ENCODE measurements around the gene ZMIZ1. TPM values are rescaled to one million over a fixed set of nuclear protein-coding genes. Genes with fewer than 3 reads are reported as not detected.

The ZMIZ1 gene
- total and polyA plus RNA-seq, 2 experiments from 2014 or later, result 9.2 to 30.9 TPM

DNA sequence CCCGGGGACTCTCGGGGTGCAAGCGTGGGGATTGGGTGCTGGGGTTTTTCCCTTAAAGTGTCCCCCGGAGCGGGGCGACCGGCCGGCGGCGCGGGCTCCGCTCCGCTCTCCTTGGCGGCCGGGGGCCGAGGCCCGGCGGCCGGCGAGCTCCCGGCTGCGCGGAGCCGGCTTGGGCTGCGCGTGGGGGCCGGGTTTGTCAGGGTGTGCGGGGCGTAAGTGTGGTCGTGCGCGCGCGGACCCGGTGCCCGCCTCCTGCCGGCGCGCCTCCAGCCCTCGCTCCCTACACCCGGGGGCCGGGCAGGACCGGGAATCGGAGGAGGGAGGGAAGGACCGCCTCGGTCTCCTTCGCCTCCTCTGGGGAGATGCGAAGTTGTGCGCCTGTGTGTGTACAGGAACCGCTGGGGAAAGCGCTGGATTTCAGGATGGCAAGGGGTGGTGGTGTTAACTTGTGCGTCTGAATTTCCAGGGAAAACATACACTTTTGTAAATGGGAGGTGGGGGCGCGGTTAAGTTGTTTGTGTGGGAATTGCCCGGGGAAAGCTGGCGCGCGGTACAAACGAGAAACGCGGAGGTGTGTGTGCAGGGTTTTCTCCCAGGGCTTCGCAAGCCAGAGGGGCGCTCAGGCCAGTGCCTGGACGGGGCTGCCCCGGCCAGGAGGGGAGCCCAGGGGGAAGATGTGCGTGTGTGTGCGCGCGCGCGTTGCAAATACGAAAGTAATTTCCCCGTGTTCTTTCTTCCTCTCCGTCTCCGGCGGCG, 737 bp downstream of the ZMIZ1 start:
- no peaks in the 10 kb centered on the region for H3K9me2 ChIP-seq (ENCODE audit: insufficient read depth)
- no peak overlapping the region for H2AFZ ChIP-seq
- H3K27ac Mint-ChIP-seq, result peak overlapping the region; percentile 74; the same call in 1 of the 2 replicates
- H3K27ac ChIP-seq (ENCODE audit: low read depth), result no peak overlapping the region
- peaks cover 20% of the 10 kb centered on the region for H3K27me3 ChIP-seq (ENCODE audit: insufficient read depth)
- H3K4me3 ChIP-seq, result peak overlapping the region; percentile 90
- H3K9me3 Mint-ChIP-seq, result no peaks in the 10 kb centered on the region
- H3K27me3 Mint-ChIP-seq (ENCODE audit: insufficient read depth, low read depth, poor library complexity), result peaks cover 30% of the 10 kb centered on the region
- TF ChIP-seq, protein P1, sequence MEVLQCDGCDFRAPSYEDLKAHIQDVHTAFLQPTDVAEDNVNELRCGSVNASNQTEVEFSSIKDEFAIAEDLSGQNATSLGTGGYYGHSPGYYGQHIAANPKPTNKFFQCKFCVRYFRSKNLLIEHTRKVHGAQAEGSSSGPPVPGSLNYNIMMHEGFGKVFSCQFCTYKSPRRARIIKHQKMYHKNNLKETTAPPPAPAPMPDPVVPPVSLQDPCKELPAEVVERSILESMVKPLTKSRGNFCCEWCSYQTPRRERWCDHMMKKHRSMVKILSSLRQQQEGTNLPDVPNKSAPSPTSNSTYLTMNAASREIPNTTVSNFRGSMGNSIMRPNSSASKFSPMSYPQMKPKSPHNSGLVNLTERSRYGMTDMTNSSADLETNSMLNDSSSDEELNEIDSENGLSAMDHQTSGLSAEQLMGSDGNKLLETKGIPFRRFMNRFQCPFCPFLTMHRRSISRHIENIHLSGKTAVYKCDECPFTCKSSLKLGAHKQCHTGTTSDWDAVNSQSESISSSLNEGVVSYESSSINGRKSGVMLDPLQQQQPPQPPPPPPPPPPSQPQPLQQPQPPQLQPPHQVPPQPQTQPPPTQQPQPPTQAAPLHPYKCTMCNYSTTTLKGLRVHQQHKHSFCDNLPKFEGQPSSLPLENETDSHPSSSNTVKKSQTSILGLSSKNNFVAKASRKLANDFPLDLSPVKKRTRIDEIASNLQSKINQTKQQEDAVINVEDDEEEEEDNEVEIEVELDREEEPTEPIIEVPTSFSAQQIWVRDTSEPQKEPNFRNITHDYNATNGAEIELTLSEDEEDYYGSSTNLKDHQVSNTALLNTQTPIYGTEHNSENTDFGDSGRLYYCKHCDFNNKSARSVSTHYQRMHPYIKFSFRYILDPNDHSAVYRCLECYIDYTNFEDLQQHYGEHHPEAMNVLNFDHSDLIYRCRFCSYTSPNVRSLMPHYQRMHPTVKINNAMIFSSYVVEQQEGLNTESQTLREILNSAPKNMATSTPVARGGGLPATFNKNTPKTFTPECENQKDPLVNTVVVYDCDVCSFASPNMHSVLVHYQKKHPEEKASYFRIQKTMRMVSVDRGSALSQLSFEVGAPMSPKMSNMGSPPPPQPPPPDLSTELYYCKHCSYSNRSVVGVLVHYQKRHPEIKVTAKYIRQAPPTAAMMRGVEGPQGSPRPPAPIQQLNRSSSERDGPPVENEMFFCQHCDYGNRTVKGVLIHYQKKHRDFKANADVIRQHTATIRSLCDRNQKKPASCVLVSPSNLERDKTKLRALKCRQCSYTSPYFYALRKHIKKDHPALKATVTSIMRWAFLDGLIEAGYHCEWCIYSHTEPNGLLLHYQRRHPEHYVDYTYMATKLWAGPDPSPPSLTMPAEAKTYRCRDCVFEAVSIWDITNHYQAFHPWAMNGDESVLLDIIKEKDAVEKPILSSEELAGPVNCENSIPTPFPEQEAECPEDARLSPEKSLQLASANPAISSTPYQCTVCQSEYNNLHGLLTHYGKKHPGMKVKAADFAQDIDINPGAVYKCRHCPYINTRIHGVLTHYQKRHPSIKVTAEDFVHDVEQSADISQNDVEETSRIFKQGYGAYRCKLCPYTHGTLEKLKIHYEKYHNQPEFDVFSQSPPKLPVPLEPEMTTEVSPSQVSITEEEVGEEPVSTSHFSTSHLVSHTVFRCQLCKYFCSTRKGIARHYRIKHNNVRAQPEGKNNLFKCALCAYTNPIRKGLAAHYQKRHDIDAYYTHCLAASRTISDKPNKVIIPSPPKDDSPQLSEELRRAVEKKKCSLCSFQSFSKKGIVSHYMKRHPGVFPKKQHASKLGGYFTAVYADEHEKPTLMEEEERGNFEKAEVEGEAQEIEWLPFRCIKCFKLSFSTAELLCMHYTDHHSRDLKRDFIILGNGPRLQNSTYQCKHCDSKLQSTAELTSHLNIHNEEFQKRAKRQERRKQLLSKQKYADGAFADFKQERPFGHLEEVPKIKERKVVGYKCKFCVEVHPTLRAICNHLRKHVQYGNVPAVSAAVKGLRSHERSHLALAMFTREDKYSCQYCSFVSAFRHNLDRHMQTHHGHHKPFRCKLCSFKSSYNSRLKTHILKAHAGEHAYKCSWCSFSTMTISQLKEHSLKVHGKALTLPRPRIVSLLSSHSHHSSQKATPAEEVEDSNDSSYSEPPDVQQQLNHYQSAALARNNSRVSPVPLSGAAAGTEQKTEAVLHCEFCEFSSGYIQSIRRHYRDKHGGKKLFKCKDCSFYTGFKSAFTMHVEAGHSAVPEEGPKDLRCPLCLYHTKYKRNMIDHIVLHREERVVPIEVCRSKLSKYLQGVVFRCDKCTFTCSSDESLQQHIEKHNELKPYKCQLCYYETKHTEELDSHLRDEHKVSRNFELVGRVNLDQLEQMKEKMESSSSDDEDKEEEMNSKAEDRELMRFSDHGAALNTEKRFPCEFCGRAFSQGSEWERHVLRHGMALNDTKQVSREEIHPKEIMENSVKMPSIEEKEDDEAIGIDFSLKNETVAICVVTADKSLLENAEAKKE (CRISPR knock-in tag; IDR thresholded peaks at IDR 0.05), result no peak
- TF ChIP-seq NANOG (IDR thresholded peaks at IDR 0.05; ENCODE audit: borderline replicate concordance) (no peak), STAT1 (IDR thresholded peaks at IDR 0.05; ENCODE audit: unreplicated experiment) (no peak), CREB1 (CRISPR knock-in tag; IDR thresholded peaks at IDR 0.05; ENCODE audit: low read depth) (no peak), EZH2 (IDR thresholded peaks at IDR 0.05; ENCODE audit: low read depth, unreplicated experiment) (no peak), POLR2AphosphoS5 (IDR thresholded peaks at IDR 0.05; ENCODE audit: low read depth) (no peak), EZH2phosphoT487 (IDR thresholded peaks at IDR 0.05; ENCODE audit: unreplicated experiment) (no peak), JUNB (IDR thresholded peaks at IDR 0.05; ENCODE audit: unreplicated experiment) (no peak), ZNF331 (CRISPR knock-in tag; IDR thresholded peaks at IDR 0.05; ENCODE audit: low read depth) (no peak)
- TF ChIP-seq, protein P2, sequence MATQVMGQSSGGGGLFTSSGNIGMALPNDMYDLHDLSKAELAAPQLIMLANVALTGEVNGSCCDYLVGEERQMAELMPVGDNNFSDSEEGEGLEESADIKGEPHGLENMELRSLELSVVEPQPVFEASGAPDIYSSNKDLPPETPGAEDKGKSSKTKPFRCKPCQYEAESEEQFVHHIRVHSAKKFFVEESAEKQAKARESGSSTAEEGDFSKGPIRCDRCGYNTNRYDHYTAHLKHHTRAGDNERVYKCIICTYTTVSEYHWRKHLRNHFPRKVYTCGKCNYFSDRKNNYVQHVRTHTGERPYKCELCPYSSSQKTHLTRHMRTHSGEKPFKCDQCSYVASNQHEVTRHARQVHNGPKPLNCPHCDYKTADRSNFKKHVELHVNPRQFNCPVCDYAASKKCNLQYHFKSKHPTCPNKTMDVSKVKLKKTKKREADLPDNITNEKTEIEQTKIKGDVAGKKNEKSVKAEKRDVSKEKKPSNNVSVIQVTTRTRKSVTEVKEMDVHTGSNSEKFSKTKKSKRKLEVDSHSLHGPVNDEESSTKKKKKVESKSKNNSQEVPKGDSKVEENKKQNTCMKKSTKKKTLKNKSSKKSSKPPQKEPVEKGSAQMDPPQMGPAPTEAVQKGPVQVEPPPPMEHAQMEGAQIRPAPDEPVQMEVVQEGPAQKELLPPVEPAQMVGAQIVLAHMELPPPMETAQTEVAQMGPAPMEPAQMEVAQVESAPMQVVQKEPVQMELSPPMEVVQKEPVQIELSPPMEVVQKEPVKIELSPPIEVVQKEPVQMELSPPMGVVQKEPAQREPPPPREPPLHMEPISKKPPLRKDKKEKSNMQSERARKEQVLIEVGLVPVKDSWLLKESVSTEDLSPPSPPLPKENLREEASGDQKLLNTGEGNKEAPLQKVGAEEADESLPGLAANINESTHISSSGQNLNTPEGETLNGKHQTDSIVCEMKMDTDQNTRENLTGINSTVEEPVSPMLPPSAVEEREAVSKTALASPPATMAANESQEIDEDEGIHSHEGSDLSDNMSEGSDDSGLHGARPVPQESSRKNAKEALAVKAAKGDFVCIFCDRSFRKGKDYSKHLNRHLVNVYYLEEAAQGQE (IDR thresholded peaks at IDR 0.05; ENCODE audit: unreplicated experiment), result no peak
- TF ChIP-seq, protein P3, sequence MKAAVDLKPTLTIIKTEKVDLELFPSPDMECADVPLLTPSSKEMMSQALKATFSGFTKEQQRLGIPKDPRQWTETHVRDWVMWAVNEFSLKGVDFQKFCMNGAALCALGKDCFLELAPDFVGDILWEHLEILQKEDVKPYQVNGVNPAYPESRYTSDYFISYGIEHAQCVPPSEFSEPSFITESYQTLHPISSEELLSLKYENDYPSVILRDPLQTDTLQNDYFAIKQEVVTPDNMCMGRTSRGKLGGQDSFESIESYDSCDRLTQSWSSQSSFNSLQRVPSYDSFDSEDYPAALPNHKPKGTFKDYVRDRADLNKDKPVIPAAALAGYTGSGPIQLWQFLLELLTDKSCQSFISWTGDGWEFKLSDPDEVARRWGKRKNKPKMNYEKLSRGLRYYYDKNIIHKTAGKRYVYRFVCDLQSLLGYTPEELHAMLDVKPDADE (IDR thresholded peaks at IDR 0.05), result no peak
- TF ChIP-seq, protein P4, sequence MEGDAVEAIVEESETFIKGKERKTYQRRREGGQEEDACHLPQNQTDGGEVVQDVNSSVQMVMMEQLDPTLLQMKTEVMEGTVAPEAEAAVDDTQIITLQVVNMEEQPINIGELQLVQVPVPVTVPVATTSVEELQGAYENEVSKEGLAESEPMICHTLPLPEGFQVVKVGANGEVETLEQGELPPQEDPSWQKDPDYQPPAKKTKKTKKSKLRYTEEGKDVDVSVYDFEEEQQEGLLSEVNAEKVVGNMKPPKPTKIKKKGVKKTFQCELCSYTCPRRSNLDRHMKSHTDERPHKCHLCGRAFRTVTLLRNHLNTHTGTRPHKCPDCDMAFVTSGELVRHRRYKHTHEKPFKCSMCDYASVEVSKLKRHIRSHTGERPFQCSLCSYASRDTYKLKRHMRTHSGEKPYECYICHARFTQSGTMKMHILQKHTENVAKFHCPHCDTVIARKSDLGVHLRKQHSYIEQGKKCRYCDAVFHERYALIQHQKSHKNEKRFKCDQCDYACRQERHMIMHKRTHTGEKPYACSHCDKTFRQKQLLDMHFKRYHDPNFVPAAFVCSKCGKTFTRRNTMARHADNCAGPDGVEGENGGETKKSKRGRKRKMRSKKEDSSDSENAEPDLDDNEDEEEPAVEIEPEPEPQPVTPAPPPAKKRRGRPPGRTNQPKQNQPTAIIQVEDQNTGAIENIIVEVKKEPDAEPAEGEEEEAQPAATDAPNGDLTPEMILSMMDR (conservative IDR thresholded peaks at IDR 0.05; ENCODE audit: low read depth in 2 of 2), result no peak
- H4K20me1 ChIP-seq (replicated peaks; ENCODE audit: insufficient read depth), result peaks cover 11% of the 10 kb centered on the region
- peaks cover 51% of the 10 kb centered on the region for H3K4me1 Mint-ChIP-seq
- H3K36me3 Mint-ChIP-seq (ENCODE audit: low read depth), result no peaks in the 10 kb centered on the region
- H3K4me2 ChIP-seq, result peak overlapping the region; percentile 99
- peaks cover 8% of the 10 kb centered on the region; the same call in 1 of the 2 replicates for H3F3A ChIP-seq (replicated peaks; ENCODE audit: low read depth)
- H3K36me3 ChIP-seq (ENCODE audit: insufficient read depth), result no peaks in the 10 kb centered on the region
- H3K4me1 ChIP-seq (ENCODE audit: insufficient read depth), result peaks cover 36% of the 10 kb centered on the region
- DNase-seq (ENCODE audit: low spot score) (peak; percentile 44), ATAC-seq (no peak)
- peak overlapping the region; percentile 92 for H3K4me3 Mint-ChIP-seq
- H3K79me2 ChIP-seq (replicated peaks; ENCODE audit: insufficient read depth), result peaks cover 48% of the 10 kb centered on the region

Data from GM23338 (cell line).